T-helper 9 cell (primary cell): ENCODE data around the gene BUB1.
A peak's percentile ranks its signal among the peaks of the same experiment; 100 is the strongest.
"Not testable (repeated sequence)": the region's sequence is repeated elsewhere in the genome, so short reads cannot be mapped to it uniquely, and the experiment has no call there.

ENCODE experiments used
- DNase-seq: peaks from one replicate; pipeline ENCODE4 v3.0.0-alpha.2; 2020
- total RNA-seq, 2 donors: gene quantifications; one replicate each; lab custom pipeline; 2026; lab: John Stamatoyannopoulos, UW

The BUB1 gene
- 4.3 to 5.1 reads per million in 2 donors for total RNA-seq

DNA sequence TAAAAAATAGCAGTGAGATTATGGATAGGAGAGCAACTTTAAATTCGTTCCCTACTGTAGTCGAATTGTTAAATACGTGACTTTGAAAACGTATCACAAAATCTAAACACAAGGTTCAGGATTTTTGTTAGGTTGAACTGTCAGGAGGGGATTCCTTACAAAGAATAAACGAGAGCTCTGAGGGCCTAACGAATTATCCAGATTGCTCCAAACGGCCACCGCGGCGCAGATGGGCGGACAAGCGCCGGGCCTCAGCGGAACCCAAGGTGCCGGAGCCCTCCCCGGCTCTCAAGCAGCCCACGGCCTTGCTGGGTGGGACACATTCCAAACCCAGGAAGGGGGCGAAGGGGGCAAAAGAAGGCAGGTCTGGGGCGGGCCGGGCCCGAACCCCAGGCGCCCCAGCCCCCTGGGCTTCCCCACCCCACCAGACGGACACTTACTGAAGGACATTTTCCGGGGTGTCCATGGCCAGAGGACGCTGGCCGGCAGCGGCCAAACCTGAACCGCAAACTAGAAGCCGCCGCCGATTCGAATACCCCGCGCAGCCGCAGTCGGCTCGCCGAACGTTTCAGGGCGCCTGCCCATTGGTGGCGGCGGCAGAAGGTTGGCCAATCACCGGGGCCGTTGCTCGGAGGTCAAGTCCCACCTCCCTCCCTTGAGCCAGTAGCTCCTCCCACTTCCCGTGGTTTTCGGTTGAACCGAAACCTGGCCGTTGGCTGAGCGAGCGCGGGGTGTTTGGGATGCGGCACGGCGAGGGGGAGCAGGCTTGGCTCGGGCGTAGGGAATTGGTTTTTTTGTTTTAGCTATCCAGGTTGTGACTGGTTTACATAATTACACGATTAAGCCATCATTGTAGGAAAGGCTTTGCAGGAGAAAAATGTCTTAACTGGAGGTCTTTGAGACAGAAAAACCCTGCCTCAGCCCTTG, at the start of gene BUB1:
Gene BUB1, minus strand, starts transcription at position 534 of the 927 bp plus-strand sequence. Its CDS starts 68 bp downstream, at position 466.
- DNase-seq = peak; percentile 94

DNA sequence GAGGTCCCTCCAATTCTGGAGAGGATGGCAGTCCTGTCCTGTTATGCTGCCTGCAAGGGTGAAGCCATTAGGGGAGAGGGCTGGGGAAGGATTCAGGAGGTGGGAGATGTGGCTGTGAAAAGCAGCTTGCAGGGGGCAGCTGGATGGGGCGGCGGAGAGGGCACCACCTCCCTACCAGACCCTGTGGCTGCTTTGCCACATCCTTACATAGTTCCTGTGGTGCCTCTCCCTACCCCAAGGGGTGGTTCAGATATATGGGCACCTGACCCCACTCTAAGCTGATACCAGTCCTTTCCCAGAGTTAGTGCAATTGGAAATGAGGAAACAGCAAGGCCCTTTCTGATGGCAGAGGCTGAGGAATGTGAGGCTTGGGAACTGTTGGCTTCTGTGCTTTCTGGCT, 48.4 kb upstream of the BUB1 start:
- DNase-seq = no peak

DNA sequence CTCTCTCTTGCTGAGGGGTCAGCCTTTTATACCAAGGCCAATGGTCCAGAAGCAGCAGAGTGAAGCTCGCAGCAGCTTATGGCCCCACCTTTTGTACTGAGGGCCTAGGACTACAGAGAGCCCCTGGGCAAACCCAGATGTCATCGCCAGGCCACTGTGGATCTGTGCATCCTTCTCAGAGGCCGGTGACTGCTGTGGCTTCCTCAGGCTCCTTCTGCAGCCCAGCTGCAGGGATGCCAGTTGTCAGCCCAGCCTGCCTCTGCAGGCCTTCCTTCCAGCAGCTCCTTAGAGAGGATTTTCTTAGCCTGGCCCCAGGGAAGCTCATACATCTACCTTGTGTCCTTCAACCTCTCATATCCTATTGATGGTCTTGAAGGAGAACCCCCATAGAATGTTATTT, 48.0 kb upstream of the BUB1 start:
- no peak for DNase-seq

DNA sequence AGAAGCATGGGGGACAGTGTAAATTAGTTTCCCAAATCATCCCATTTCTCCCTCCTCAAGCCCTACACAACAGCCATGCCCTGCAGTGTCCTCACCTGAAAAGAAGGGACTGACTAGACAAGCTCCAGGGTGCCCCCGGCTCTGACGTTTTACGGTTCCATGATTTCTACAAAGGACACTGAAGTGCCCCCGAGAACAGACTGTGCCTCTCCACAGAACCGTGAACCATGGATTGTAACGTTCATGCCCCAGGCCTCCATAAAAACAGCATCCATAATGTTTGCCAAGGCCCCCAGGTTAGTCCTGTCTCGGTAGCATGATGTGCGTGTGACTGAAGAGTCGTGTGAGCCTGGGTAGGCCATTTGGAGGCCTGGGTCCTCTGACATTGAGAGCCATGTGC, 47.5 kb upstream of the BUB1 start:
- DNase-seq = no peak

DNA sequence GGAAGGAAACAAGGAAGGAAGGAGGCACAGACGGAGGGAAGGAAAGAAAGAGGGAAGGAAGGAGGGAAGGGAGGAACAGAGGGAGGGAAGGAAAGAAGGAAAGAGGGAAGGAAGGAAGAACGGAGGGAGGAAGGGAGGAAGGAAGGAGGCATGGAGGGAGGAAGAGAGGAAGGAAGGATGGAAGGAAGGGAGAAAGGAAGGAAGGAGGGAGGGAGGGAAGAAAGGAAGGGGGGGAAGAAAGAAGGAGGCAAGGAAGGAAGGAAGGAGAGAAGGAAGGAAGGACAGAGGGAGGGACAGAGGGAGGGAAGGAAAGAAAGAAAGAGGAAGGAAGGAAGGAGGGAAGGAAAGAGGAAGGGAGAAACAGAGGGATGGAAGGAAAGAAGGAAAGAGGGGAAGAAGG, 47.0 kb upstream of the BUB1 start:
- DNase-seq = no peak

DNA sequence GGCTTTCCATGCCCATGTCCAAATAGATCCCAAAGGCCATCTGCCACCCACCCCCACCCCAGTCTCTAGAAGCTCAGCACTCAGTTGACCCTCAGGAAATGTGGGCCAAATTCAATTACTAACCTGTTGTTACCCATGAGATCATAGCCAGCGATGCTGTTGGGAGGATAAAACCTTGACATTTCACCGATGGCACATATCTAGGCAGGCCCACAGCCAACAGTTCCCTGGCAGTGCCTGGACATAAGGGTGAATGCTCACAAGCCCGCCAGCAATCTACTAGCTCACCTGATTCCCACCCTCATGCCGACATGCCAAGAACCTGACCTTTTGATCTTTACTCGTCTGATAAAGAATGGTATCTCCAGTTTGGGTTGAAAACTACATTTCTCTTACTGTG, 42.7 kb upstream of the BUB1 start:
- DNase-seq = no peak

DNA sequence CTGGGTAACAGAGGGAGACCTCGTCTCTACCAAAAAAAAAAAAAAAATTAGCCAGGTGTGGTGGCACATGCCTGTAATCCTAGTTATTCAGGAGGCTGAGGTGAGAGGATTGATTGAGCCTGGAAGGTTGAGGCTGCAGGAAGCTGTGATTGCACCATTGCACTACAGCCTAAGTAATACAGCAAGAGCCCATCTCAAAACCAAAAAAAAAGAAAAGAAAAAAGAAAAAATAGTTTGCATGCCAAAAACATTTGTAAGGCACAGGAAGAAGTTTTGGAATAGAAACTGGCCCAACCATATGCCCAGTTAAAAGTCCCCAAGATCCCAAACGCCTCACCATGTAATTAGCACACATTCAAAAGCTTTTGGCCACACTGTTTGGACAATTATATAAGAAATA, 41.1 kb upstream of the BUB1 start:
- DNase-seq = no peak

DNA sequence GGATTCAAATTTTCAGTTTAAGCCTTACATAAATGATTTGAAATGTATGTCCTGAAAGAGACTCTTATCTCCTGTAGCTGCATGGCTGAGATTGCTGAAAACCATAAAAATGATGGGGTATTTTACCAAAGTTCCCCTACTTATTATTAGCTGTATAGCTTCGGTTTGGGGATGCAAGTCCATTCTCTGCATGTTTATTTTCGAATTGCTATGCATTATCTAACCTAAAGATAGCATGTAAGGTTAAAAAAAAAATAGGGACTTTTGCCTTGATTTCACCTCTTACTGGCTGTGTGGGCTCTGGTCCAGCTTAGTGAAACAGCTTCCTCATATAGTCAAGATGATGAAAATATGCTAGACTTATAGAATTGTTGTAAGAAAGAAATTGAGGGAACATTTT, 40.5 kb upstream of the BUB1 start:
- DNase-seq = no peak

DNA sequence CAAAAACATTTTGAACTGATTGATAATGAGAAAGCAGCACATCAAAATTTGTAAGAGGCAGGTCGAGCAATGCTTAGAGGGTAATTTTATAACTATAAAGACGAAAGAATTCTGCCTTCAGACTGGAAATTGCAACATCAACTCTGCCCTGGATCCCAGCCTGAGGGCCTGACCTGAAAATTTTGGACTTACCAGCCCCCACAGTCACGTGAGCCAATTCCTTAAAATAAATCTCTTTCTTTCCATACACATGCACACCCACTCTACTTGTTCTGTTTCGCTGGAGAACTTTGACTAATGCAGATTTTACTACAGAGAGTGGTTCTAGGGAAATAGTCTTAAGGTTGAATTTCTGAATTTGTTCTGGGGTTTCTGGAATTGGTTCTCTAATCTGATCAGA, 39.9 kb upstream of the BUB1 start:
- no peak for DNase-seq

DNA sequence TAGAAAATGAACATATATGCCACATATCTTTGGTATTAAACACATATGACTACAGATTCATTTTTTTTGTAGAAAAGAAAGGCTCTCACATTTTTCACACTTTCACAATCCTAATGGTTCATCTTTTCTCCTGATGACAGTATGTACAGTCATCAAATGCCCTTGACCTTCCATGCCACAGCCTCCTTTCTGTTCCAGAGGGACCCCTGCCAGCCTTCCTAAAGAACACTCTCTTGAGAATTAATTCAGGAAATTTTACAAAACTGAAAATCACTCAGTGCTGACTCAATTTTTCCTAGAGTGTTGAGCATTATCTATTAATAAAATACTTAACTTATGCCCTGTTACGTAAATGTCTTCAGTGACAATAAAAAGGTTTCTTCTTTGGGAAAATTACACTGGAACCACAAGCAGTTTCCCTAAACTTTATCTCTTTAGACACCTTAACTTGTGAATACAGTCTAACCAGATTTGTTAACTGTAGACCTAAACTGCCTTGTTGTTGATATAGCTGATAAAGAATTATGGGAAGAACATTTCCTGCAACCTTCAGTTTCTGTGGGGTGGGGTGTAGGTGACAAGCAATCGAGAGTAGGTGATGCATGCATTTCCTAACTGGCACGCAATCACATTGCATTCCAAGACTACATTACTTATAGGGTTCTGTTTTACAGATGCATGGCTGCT, 39.2 kb upstream of the BUB1 start:
- no peak for DNase-seq

DNA sequence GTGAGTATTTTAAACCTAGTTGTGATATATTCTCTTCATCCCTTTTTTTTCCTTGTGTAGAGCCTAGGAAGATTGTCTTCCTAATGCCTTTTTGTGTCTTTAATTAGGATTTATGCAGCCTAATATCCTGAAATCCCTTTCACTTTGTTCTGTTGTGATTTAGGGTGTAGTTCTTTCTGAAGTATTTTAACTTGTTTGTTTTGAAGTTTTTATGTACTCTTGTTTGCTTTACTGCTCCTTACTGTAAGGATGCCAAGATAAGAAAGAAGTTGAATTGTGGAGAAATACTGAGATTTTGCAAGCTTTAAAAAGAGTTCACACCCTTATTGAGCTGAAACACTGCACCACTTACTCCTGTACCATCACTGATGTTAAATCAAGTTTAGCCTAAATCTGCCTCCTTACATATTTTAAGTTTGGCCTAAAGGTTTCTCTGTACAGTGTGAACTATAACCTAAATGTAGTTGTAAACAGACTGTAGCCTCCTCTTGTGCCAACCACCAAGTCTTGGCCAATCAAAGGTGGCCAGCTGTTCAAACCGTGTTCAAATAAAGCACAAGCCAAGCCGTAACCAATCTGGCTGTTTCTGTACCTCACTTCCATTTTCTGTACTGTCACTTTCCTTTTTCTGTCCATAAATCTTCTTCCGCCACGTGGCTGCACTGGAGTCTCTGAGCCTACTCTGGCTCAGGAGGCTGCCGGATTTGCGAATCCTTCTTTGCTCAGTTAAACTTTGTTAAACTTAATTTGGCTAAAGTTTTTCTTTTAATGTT, 36.8 kb upstream of the BUB1 start:
- DNase-seq = no peak

DNA sequence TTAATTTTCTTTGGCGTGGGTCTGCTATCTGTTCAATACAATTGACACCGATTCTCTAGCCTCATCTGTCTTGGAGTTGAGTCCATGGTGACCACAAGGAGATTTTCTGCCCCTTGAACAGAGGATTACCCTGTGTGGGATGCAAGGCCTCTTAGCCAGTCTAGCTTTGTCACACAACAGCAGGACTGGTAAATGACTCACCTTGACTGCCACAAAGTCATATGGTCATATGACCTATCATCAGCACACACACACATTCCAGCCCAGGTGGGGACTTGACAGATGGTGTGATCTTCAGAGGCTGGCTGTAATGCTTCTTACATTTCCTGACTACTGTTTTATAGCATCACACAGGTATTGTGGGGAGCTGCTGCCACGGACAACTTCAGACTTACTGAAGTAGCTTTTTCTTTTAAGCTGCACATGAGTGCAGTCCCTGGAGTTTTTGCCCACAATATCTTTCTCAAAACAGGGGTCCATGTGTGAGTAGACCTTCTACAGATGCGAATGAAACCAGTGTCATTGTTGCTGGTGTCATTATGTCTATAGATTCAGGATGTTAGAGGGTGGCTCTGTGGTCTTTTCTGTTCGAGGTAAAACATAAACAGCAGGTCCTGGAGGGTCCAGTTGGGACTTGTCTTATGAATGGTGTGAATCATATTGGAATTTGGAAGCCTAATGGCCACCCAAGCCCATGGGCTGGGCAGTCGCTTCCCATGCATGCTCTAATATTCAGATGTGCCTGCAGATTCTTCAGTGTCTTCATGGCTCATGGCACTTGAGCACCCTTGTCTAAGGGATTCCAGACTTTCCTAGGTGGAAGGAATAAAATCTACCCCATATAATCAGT, 35.9 kb upstream of the BUB1 start:
- DNase-seq = no peak

DNA sequence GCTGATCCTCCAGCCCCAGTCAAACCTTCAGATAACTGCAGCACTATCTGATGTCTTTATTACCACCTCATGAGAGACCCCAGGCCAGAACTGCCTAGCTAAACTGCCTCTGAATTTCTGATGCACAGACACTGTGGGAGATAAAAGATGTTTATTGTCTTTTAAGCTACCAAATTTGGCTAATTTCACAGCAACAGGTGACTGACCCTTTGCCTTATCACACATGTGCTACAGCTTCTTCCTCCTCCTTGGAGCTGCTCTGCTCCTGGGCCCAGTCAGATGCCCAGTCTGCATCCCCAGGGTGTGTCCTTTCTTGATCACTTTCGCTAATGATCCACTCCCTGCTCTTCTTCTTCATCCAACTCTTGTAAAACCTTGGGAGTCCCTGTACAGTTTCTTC, 34.9 kb upstream of the BUB1 start:
- DNase-seq = no peak

DNA sequence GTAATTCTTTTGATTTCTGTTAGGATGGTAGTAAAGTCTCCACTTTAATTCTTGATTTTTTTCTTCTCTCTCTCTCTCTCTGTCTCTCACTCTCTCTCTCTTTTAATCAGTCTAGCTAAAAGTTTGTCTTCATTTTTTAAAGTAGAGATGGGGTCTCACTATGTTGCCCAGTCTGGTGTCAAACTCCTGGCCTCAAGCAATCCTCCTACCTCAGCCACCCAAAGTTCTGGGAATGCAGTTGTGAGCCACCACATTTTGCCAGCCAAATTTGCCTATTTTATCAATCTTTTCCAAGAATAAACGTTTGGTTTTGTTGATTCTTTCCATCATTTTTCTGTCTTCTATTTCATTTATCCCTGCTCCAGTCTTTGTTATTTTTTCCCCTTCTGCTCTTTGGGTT, 30.6 kb upstream of the BUB1 start:
- no peak for DNase-seq

DNA sequence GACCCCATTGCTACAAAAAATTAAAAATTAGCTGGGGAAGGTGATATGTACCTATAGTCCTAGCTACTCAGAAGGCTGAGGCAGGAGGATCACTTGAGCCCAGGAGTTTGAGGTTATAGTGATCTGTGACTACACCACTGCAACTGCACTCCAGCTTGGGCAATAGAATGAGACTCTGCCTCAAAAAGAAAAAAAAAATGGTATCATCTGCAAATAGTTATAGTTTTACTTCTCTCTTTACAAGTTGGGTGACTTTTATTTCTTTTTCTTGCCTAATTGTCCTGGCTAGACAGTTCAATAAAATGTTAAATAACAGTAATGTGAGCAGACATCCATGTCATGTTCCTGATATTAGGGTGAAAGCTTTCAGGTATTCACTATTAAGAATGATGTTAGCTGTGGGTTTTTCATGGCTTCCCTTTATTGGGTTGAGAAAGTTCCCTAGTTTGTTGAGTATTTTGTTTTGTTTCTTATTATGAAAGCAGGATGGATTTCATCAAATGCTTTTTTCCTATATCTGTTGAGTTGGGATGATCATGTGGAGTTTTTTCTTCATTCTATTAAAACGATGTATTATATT, 29.6 kb upstream of the BUB1 start:
- no peak for DNase-seq

DNA sequence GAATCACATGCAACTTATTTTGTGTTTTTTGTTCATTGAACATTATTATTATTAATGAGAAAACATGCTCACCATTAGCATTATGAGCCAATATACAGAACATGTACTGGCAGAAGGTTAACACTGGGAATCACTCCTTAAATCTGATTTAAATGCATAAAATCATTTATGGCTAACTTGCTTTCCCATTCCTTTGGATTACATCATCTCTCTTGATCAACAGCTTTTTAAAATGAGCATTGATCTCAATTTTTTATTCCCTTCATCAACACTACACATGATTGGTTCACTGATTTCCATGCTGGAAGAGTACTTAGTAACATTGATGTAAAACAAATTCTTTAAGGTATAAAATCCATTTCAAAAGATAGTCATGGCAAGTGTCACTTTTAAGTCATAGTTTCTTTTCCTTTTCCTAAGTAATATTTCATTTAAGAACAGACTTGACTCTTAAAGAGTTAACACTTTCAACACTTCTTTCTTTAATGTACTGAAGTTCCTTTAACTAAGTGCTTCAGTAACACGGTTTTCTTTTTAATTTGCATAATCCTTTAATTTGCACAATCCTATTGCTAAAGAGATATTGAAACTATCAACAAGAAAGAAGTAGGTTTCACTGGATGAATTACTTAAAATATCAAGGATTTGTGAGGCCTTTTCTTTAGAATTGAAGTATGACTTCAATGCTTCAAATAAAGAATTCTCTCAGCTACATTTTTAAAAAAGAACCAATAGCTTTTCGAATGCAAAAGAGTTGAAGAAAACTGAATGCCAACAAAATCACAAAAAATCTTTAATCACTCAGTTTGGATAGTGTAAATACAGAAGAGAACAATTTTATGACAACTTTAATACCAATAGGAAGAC, 24.9 kb upstream of the BUB1 start:
- DNase-seq = no peak

DNA sequence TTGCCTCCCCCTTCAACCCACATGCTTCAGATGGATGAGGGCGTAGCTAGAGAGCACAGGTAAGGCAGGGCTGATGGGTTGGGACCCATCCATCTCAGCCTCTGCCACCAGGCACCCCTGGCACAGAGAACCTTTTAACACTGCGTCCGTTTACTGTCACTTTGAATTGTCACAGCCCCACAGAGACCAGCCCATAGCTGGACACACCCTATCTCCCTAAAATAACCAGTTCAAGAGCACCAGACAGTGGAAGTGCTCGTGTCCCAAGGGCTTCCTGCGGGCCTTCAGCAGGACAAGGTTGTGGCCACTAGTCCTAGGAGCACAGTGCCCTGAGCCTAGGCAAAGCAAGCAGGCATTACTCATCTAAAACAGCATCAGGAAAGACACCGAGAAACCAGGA, 20.4 kb upstream of the BUB1 start:
- not testable (repeated sequence) for DNase-seq

DNA sequence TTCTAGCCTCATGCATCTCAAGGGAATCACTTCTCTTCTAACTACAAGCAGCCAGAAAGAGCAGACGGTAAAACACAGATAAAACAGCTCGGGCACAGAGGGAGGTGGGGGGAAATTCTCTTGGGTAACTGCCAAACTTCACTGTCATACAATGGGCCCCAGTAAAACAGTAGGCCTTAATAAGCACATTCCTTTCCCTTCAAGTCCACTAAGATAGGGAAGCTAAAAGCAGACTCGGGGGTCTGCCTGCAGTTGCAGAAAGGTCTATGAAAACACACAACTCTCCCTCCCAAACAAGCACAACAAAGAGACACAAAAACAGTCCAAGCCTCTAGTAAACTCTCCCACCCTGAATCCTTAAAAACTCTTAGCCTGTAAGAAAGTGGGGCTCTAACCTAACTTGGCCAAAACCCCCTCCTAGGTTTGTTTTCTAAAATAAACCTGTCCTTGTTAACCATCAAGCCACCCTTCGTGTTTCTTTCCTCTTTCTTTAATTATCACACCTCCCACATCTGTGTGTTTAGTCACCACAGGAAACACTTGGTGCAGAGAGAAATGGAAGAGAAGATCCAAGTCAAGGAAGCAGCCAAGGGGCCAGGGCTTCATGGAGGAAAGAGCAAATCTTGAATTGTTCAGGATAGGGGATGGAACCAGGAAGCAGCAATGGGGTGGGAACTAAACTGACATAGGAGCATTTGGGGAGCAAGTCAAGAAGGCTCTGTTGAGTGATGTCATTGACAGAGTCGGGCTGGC, 17.5 kb upstream of the BUB1 start:
- DNase-seq = not testable (repeated sequence)

DNA sequence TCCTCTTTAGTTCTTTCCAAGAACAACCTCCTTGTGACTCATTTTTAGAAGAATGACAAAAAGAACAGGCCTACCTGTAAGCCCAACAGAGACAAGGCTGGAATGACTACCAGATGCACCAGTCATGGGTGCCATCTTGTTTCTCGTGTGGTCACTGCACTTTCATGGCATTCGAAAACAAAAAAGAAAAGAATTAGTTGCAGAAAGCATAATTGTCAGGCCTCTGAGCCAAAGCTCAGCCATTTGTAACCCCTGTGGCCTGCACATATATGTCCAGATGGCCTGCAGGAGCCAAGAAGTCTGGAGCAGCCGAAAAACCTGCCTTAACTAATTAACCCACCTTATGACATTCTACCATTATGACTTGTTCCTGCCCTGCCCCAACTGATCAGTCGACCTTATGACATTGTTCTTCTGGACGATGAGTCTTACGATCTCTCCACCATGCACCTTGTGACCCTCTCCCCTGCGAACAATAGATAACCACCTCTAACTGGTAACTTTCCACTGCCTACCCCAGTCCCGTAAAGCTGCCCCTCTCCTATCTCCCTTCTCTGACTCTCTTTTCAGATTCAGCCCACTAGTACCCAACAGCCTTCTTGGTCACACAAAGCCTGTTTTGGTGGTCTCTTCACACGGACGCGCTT, 13.9 kb upstream of the BUB1 start:
- DNase-seq = no peak
